OCI-LY7 (cell line): Measurements from ENCODE around the gene CTR9. TPM values are rescaled to one million over a fixed set of nuclear protein-coding genes. Genes with fewer than 3 reads are reported as not detected.

Experiments
- BruUV-seq: library from RNA; stranded (reverse); fragments of 400-500 nt; replicated peaks from 2 replicates; lab custom pipeline; 2021; lab: Mats Ljungman, UMichigan
- CTCF ChIA-PET: fragments of 300-600 bp; sonication (Branson Sonifier 250); formaldehyde crosslinking; loops from one replicate; lab custom pipeline; 2022; ENCODE audit warnings: antibody characterized with exemption; ENCODE audit not compliant: unreplicated experiment; lab: Charles Lee
- POLR2A ChIA-PET: fragments of 300-600 bp; sonication (Branson Sonifier 250); formaldehyde crosslinking; loops from one replicate; lab custom pipeline; 2022; ENCODE audit warnings: antibody characterized with exemption; lab: Charles Lee
- DNase-seq: peaks from one replicate; pipeline ENCODE4 v3.0.0-alpha.2; 2015; ENCODE audit warnings: low spot score
- H2AFZ ChIP-seq: fragments of 200-600 bp; sonication (generic), shearing (Covaris generic); 2 replicates; pipeline ENCODE4 v1.6.1; 2014; ENCODE audit warnings: mild to moderate bottlenecking, antibody characterized with exemption, low read length, moderate library complexity
- H3K27ac ChIP-seq: fragments of 200-600 bp; sonication (generic); 2 replicates; pipeline ENCODE4 v1.5.1; 2014; ENCODE audit warnings: mixed run types, low read depth, mild to moderate bottlenecking, moderate library complexity, low read length, inconsistent platforms; ENCODE audit not compliant: poor library complexity, severe bottlenecking
- H3K36me3 ChIP-seq: fragments of 200-600 bp; sonication (generic); 2 replicates; pipeline ENCODE4 v1.6.1; 2014; ENCODE audit warnings: mild to moderate bottlenecking, antibody characterized with exemption, low read length, moderate library complexity, mixed read lengths; ENCODE audit not compliant: insufficient read depth
- H3K4me1 ChIP-seq: fragments of 200-600 bp; sonication (generic); 2 replicates; pipeline ENCODE4 v1.5.1; 2014; ENCODE audit warnings: mild to moderate bottlenecking, low read length; ENCODE audit not compliant: insufficient read depth, poor library complexity, severe bottlenecking
- H3K4me2 ChIP-seq: fragments of 200-600 bp; sonication (generic); 2 replicates; pipeline ENCODE4 v1.6.1; 2014; ENCODE audit warnings: mild to moderate bottlenecking, low read length
- H3K4me3 ChIP-seq: fragments of 200-600 bp; sonication (generic); 2 replicates; pipeline ENCODE4 v1.5.1; 2014; ENCODE audit warnings: mild to moderate bottlenecking, low read depth, low read length; ENCODE audit not compliant: poor library complexity, severe bottlenecking
- H3K79me2 ChIP-seq: fragments of 200-600 bp; sonication (generic); 2 replicates; pipeline ENCODE4 v1.6.1; 2016; ENCODE audit warnings: low read depth, mild to moderate bottlenecking, low read length, moderate library complexity, mixed read lengths; ENCODE audit not compliant: insufficient read depth
- H3K9me2 ChIP-seq: fragments of 200-600 bp; sonication (generic); 2 replicates; pipeline ENCODE4 v1.6.1; 2016; ENCODE audit warnings: mild to moderate bottlenecking, low read length, mixed read lengths; ENCODE audit not compliant: insufficient read depth
- H3K9me3 ChIP-seq: fragments of 200-600 bp; sonication (generic); 2 replicates; pipeline ENCODE4 v1.6.1; 2014; ENCODE audit warnings: mild to moderate bottlenecking, mixed run types, low read length, mixed read lengths
- H4K20me1 ChIP-seq: fragments of 200-600 bp; sonication (generic); 2 replicates; pipeline ENCODE4 v1.6.1; 2014; ENCODE audit warnings: mild to moderate bottlenecking, antibody characterized with exemption, low read length, moderate library complexity, mixed read lengths; ENCODE audit not compliant: insufficient read depth
- EZH2phosphoT487 ChIP-seq: fragments of 200-600 bp; sonication (generic); IDR thresholded peaks from 2 replicates; pipeline ENCODE4 v1.6.1; 2018; ENCODE audit warnings: low read depth, borderline replicate concordance, mild to moderate bottlenecking, mixed run types, antibody characterized with exemption, low read length, moderate library complexity, mixed read lengths
- intact Hi-C: fragments of 100-400 bp; cut with micrococcal nuclease; formaldehyde crosslinking; loops from one replicate; pipeline ENCODE4 v1.10.0; 2022; ENCODE audit not compliant: unreplicated experiment
- total RNA-seq, 2 experiments: library from RNA; depleted of rRNA in 1 of 2; stranded (reverse); fragments of >200 nt in 1 of 2; shearing (Covaris generic) in 1 of 2; gene quantifications; 2 replicates each; pipeline ENCODE4 v1.2.3, GENCODE V29; 2014 to 2022
- TF ChIP-seq, protein P1 (sequence below): fragments of 200-600 bp; sonication (generic); conservative IDR thresholded peaks from 2 replicates; pipeline ENCODE4 v1.5.1; 2014; ENCODE audit warnings: mild to moderate bottlenecking, antibody characterized with exemption, low read length, moderate library complexity, mixed read lengths

The CTR9 gene
- total RNA-seq, 2 experiments from 2014 or later: 15.3 to 29.5 TPM

- H2AFZ ChIP-seq: no peak overlapping the region
- CTCF ChIA-PET: no interaction called here
- H4K20me1 ChIP-seq: no peaks in the 10 kb centered on the region
- H3K4me1 ChIP-seq: no peaks in the 10 kb centered on the region
- intact Hi-C loops: no loop called here
- H3K4me3 ChIP-seq: no peak overlapping the region
- BruUV-seq: no TSS peak
- peaks cover 44% of the 10 kb centered on the region for H3K36me3 ChIP-seq
- TF ChIP-seq, protein P1, sequence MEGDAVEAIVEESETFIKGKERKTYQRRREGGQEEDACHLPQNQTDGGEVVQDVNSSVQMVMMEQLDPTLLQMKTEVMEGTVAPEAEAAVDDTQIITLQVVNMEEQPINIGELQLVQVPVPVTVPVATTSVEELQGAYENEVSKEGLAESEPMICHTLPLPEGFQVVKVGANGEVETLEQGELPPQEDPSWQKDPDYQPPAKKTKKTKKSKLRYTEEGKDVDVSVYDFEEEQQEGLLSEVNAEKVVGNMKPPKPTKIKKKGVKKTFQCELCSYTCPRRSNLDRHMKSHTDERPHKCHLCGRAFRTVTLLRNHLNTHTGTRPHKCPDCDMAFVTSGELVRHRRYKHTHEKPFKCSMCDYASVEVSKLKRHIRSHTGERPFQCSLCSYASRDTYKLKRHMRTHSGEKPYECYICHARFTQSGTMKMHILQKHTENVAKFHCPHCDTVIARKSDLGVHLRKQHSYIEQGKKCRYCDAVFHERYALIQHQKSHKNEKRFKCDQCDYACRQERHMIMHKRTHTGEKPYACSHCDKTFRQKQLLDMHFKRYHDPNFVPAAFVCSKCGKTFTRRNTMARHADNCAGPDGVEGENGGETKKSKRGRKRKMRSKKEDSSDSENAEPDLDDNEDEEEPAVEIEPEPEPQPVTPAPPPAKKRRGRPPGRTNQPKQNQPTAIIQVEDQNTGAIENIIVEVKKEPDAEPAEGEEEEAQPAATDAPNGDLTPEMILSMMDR: no peak
- no peak for TF ChIP-seq EZH2phosphoT487
- H3K27ac ChIP-seq: no peak overlapping the region
- no peak for DNase-seq
- H3K9me2 ChIP-seq: no peaks in the 10 kb centered on the region
- no peaks in the 10 kb centered on the region for H3K9me3 ChIP-seq
- POLR2A ChIA-PET: no interaction called here
- no peaks in the 10 kb centered on the region for H3K79me2 ChIP-seq
- no peak overlapping the region for H3K4me2 ChIP-seq
Observed at GRCh38 chr11:10777806-10778205, 26.8 kb downstream of the CTR9 start.

DNA sequence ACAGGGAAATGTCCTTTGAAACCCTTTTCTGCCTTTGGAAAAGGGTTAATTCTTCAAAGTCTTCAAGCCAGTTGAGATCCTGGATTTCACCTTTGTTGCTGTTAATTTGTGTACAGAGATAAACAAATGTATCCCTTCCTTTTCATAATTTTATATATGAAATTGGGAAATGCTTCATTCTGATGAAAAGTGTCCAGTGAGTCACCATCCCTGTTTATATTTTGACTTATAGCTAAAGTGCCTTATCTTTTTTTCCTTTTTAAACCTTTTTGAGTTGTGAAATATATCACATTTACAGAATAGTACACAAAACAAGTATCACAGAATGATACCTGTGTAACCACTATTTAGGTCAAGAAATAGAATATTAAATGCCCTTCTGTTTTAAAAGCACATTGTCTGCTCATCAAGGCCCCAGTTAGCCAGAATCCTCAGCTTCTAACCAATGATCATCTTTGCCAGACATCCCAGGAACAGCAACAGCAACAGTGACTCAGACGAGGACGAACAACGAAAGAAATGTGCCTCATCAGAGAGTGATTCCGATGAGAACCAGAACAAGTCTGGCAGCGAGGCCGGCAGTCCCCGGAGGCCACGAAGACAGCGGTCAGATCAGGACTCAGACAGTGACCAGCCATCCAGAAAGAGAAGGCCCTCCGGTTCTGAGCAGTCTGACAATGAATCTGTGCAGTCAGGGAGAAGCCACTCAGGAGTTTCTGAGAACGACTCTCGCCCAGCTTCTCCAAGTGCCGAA is 27.3 kb downstream of the CTR9 start:
- Histone ChIP-seq H3K27ac (no peak overlapping the region), H2AFZ (no peak overlapping the region), H3K4me2 (no peak overlapping the region), H3K9me2 (no peaks in the 10 kb centered on the region), H3K4me3 (no peak overlapping the region), H3K4me1 (no peaks in the 10 kb centered on the region), H3K36me3 (peaks cover 44% of the 10 kb centered on the region), H3K79me2 (no peaks in the 10 kb centered on the region), H3K9me3 (no peaks in the 10 kb centered on the region), H4K20me1 (no peaks in the 10 kb centered on the region)
- POLR2A ChIA-PET: no interaction called here
- no TSS peak for BruUV-seq
- DNase-seq: no peak
- intact Hi-C loops: no loop called here
- TF ChIP-seq, protein P1: no peak
- TF ChIP-seq EZH2phosphoT487: no peak
- CTCF ChIA-PET: no interaction called here

GRCh38 chr11:10779086-10779485 is 28.0 kb downstream of the CTR9 start:
- peaks cover 44% of the 10 kb centered on the region for H3K36me3 ChIP-seq
- H3K79me2 ChIP-seq: no peaks in the 10 kb centered on the region
- TSS peak; percentile 96 for BruUV-seq
- H3K27ac ChIP-seq: no peak overlapping the region
- H3K9me3 ChIP-seq: no peaks in the 10 kb centered on the region
- no peaks in the 10 kb centered on the region for H3K9me2 ChIP-seq
- H3K4me1 ChIP-seq: no peaks in the 10 kb centered on the region
- ChIA-PET POLR2A (interaction anchor here (0.6 kb wide), 1 partner anchor 16 kb away, joined by 4 read pairs; no protein-coding TSS in a partner anchor), CTCF (no interaction called here)
- H3K4me3 ChIP-seq: no peak overlapping the region
- DNase-seq: no peak
- TF ChIP-seq EZH2phosphoT487: no peak
- TF ChIP-seq, protein P1: no peak
- intact Hi-C loops: no loop called here
- H4K20me1 ChIP-seq: no peaks in the 10 kb centered on the region
- no peak overlapping the region for H2AFZ ChIP-seq
- H3K4me2 ChIP-seq: no peak overlapping the region
